Peyer's patch (tissue), 4 donors: ENCODE data around the gene PDLIM1. TPM values are rescaled to one million over a fixed set of nuclear protein-coding genes. Genes with fewer than 3 reads are reported as not detected.

ENCODE experiments used
- DNase-seq, 3 donors: peaks; one replicate each; pipeline ENCODE4 v3.0.0-alpha.2; 2017 to 2019
- H3K27ac ChIP-seq, 4 donors: fragments of 200-600 bp; sonication (generic); one replicate each; pipeline ENCODE4 v1.5.1; 2016 to 2019
- H3K27me3 ChIP-seq, 2 donors: fragments of 200-600 bp; sonication (generic); one replicate each; pipeline ENCODE4 v1.5.1; 2019
- H3K36me3 ChIP-seq, 3 donors: fragments of 200-600 bp; sonication (generic); one replicate each; pipeline ENCODE4 v1.5.1; 2016 to 2019
- H3K4me1 ChIP-seq, 4 donors: fragments of 200-600 bp; sonication (generic); one replicate each; pipeline ENCODE4 v1.5.1; 2016 to 2019
- H3K4me3 ChIP-seq, 4 donors: fragments of 200-600 bp; sonication (generic); 1 replicate in 3 of 4; 2 replicates in 1 of 4; pipeline ENCODE4 v1.5.1; 2016 to 2019; ENCODE audit warnings: mild to moderate bottlenecking in 1 of 4
- H3K9me3 ChIP-seq, 4 donors: fragments of 200-600 bp; sonication (generic); one replicate each; pipeline ENCODE4 v1.5.1; 2016 to 2019; ENCODE audit warnings: mild to moderate bottlenecking in 1 of 4
- CTCF ChIP-seq, 6 experiments: fragments of 450-650 bp in 4 of 6; fragments of 200-600 bp in 2 of 6; sonication (generic) in 1 of 6; IDR thresholded peaks; one replicate each; pipeline ENCODE4 v1.5.1; 2017 to 2019; ENCODE audit warnings: antibody characterized with exemption in 6 of 6, mild to moderate bottlenecking in 3 of 6, moderate library complexity in 1 of 6
- POLR2A ChIP-seq, 2 donors: fragments of 450-650 bp; IDR thresholded peaks; one replicate each; pipeline ENCODE4 v1.5.1; 2017; ENCODE audit warnings: antibody characterized with exemption in 2 of 2, mild to moderate bottlenecking in 2 of 2, moderate library complexity in 2 of 2
- total RNA-seq, 4 donors: library from RNA; depleted of rRNA; stranded (reverse); fragments of >200 nt; gene quantifications; one replicate each; pipeline ENCODE4 v1.1.0, GENCODE V29; 2016

Gene PDLIM1
- total RNA-seq, 4 donors from 2014 or later, result 180 to 351 (median 240) TPM

DNA sequence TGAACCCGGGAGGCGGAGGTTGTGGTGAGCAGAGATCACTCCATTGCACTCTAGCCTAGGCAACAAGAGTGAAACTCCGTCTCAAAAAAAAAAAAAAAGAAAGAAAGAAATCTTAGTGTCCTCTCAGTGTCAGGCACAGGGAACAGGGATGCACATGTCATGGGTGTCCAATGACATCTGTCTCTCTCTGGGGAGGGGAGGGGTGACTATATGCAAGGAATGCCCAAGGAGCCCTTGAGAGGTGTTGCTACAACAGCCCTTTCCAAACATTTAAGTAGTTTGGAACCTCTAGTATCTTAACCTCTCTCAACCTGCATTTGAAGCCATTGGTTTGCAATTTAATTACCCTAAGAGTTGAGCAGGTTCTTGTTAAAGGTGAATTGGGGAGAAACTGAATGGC, 28.9 kb downstream of the PDLIM1 start:
- H3K9me3 ChIP-seq, result no peaks in the 10 kb centered on the region
- peaks cover 0 to 78% (median 0%) of the 10 kb centered on the region in 3 donors for H3K36me3 ChIP-seq
- DNase-seq, result no peak
- TF ChIP-seq POLR2A (IDR thresholded peaks at IDR 0.05), result no peak
- TF ChIP-seq CTCF (IDR thresholded peaks at IDR 0.05), result no peak
- H3K4me1 ChIP-seq, result peaks cover 0 to 31% (median 4%) of the 10 kb centered on the region in 4 donors
- no peak overlapping the region for H3K4me3 ChIP-seq
- H3K27ac ChIP-seq, result peak overlapping the region in 1 of 4 donors; percentile 60
- H3K27me3 ChIP-seq, result no peaks in the 10 kb centered on the region

DNA sequence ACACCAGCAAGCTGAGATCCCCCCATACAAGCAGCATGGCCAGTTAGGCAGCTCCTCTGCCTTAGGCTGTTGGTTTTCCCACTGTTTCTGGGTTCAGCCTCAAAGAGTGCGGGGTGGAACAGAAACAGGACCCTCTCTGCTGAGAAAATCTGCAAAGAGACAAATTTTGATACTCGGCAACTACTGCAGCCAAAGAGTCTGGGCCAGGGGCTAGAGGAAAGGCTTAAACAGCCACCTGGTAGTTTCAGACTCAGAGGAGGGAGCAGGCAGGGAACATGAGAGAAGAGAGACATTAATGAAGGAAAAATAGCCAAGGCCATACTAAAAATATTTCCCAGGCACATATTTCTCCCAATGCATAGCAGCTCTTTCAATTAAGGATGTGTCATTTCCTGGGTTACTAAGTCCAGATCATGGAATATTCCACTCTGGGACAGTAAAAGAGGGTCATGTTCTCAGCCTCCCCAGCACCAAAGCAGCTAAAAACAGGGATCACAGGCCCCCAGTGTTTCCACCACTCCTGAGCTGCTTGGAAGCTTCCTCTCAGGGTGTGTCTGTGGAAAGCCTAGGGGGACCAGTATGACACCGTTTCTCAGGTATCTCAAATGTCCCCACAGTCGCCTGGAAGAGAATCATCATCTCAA, 29.8 kb downstream of the PDLIM1 start:
- H3K27me3 ChIP-seq, result no peaks in the 10 kb centered on the region
- TF ChIP-seq CTCF (IDR thresholded peaks at IDR 0.05) (no peak), POLR2A (IDR thresholded peaks at IDR 0.05) (no peak)
- H3K27ac ChIP-seq, result peak overlapping the region in 3 of 4 donors; percentile 31 to 65 (median 60)
- peaks cover 0 to 87% (median 0%) of the 10 kb centered on the region in 3 donors for H3K36me3 ChIP-seq
- no peak for DNase-seq
- H3K4me3 ChIP-seq, result no peak overlapping the region
- H3K9me3 ChIP-seq, result no peaks in the 10 kb centered on the region
- H3K4me1 ChIP-seq, result peaks cover 0 to 26% (median 1%) of the 10 kb centered on the region in 4 donors

- Histone ChIP-seq H3K9me3 (no peaks in the 10 kb centered on the region), H3K27me3 (no peaks in the 10 kb centered on the region), H3K4me3 (no peak overlapping the region), H3K36me3 (peaks cover 0 to 89% (median 0%) of the 10 kb centered on the region in 3 donors), H3K4me1 (peaks cover 0 to 21% (median 1%) of the 10 kb centered on the region in 4 donors), H3K27ac (peak overlapping the region in 3 of 4 donors; percentile 31 to 65 (median 60))
- DNase-seq, result no peak
- TF ChIP-seq CTCF (IDR thresholded peaks at IDR 0.05), result no peak
- no peak for TF ChIP-seq POLR2A (IDR thresholded peaks at IDR 0.05)
Measured at GRCh38 chr10:95260397-95260881, 30.4 kb downstream of the PDLIM1 start.

GRCh38 chr10:95257849-95258248, 33.0 kb downstream of the PDLIM1 start:
- TF ChIP-seq POLR2A (IDR thresholded peaks at IDR 0.05), result no peak
- no peak for TF ChIP-seq CTCF (IDR thresholded peaks at IDR 0.05)
- H3K4me1 ChIP-seq, result peaks cover 0 to 18% (median 0%) of the 10 kb centered on the region in 4 donors
- no peak for DNase-seq
- no peaks in the 10 kb centered on the region for H3K9me3 ChIP-seq
- peaks cover 0 to 72% (median 0%) of the 10 kb centered on the region in 3 donors for H3K36me3 ChIP-seq
- no peak overlapping the region for H3K4me3 ChIP-seq
- H3K27ac ChIP-seq, result no peak overlapping the region
- no peaks in the 10 kb centered on the region for H3K27me3 ChIP-seq

GRCh38 chr10:95256268-95256667, 34.5 kb downstream of the PDLIM1 start:
- no peak for TF ChIP-seq POLR2A (IDR thresholded peaks at IDR 0.05)
- TF ChIP-seq CTCF (IDR thresholded peaks at IDR 0.05), result no peak
- H3K27ac ChIP-seq, result no peak overlapping the region
- H3K36me3 ChIP-seq, result peaks cover 0 to 64% (median 0%) of the 10 kb centered on the region in 3 donors
- no peaks in the 10 kb centered on the region for H3K27me3 ChIP-seq
- no peaks in the 10 kb centered on the region for H3K9me3 ChIP-seq
- peaks cover 0 to 16% (median 0%) of the 10 kb centered on the region in 4 donors for H3K4me1 ChIP-seq
- H3K4me3 ChIP-seq, result no peak overlapping the region
- no peak for DNase-seq
